HepG2 (cell line): Measurements from ENCODE around the gene FOXD1.

Source experiments
- EP300 ChIP-seq, 3 experiments: sonication (generic) in 1 of 3; formaldehyde crosslinking in 1 of 3; IDR thresholded peaks; 2 replicates each; pipeline versions ENCODE4 v1.5.1 to v1.6.1; 2011 to 2020; ENCODE audit warnings: low read depth in 2 of 3, low read length in 2 of 3, borderline replicate concordance in 1 of 3, improper control_type of control experiment in 1 of 3, mild to moderate bottlenecking in 1 of 3, missing genetic modification reagents in 1 of 3, moderate library complexity in 1 of 3
- GABPA ChIP-seq, 2 experiments: IDR thresholded peaks; 2 replicates each; pipeline ENCODE4 v1.6.1; 2011 to 2016; ENCODE audit warnings: low read depth in 2 of 2, low read length in 1 of 2, missing biosample characterization in 1 of 2, missing genetic modification characterization in 1 of 2
- IRF2 ChIP-seq: IDR thresholded peaks from 2 replicates; pipeline ENCODE4 v1.6.1; 2018; ENCODE audit warnings: missing genetic modification reagents, missing compliant biosample characterization
- SMAD3 ChIP-seq: sonication (generic); formaldehyde crosslinking; IDR thresholded peaks from 2 replicates; pipeline ENCODE4 v1.4.0; 2020; ENCODE audit warnings: missing genetic modification reagents
- SYNCRIP ChIP-seq: fragments of 200-400 bp; formaldehyde crosslinking; IDR thresholded peaks from 2 replicates; pipeline ENCODE4 v1.6.1; 2018; ENCODE audit warnings: mild to moderate bottlenecking, low read depth, low read length; ENCODE audit not compliant: insufficient read depth
- TBL1XR1 ChIP-seq: fragments of 150-350 bp; IDR thresholded peaks from 2 replicates; pipeline ENCODE4 v1.6.1; 2014; ENCODE audit warnings: borderline replicate concordance, low read length; ENCODE audit not compliant: partially characterized antibody
- ZNF354B ChIP-seq: sonication (generic); formaldehyde crosslinking; IDR thresholded peaks from 2 replicates; pipeline ENCODE4 v1.8.0; 2022; ENCODE audit warnings: mild to moderate bottlenecking, missing genetic modification reagents
- ZNF598 ChIP-seq: sonication (generic); formaldehyde crosslinking; IDR thresholded peaks from 2 replicates; pipeline ENCODE4 v1.5.1; 2020; ENCODE audit warnings: mild to moderate bottlenecking, missing genetic modification reagents, borderline replicate concordance

DNA sequence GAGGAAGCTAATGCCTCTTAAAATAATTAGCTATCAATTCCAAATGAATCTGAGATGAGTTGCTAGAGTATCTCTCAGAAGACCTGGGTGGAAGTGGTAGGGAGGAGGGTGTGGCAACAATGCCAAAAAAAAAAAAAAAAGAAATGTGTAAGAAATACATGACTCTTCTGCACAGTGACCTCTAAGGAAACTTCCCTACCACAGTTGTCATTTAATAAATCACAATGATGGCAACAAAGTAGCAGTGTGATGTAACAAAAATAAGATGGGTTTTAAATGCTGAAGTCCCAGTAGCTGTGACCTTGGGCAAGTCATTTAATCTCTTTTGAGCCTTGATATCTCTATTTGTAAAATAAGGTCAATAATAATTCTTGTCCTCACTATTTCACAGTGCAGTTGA, 7.2 kb downstream of the FOXD1 start:
- TF ChIP-seq EP300 (IDR thresholded peaks at IDR 0.05; ENCODE audit: low read depth in 2 of 2, low read length in 2 of 2) = no peak
- TF ChIP-seq EP300 (CRISPR knock-in tag; IDR thresholded peaks at IDR 0.05; ENCODE audit: borderline replicate concordance) = no peak
- no peak for TF ChIP-seq SMAD3 (CRISPR knock-in tag)
- no peak for TF ChIP-seq ZNF598 (CRISPR knock-in tag)
- TF ChIP-seq GABPA (IDR thresholded peaks at IDR 0.05; ENCODE audit: low read depth, low read length) = no peak
- TF ChIP-seq GABPA (CRISPR knock-in tag; IDR thresholded peaks at IDR 0.05; ENCODE audit: low read depth) = no peak
- TF ChIP-seq TBL1XR1 = no peak
- TF ChIP-seq SYNCRIP = no peak
- no peak for TF ChIP-seq ZNF354B (CRISPR knock-in tag)
- no peak for TF ChIP-seq IRF2 (CRISPR knock-in tag)
